Esophagus muscularis mucosa (tissue), 4 donors: ENCODE data around the gene PCDH19. TPM values are rescaled to one million over a fixed set of nuclear protein-coding genes. Genes with fewer than 3 reads are reported as not detected.
A peak's percentile ranks its signal among the peaks of the same experiment; 100 is the strongest.

Experiments used
- DNase-seq: peaks from one replicate; pipeline ENCODE4 v3.0.0-alpha.2; 2017; ENCODE audit errors: extremely low spot score
- H3K27ac ChIP-seq, 4 donors: fragments of 200-600 bp; sonication (generic); replicated peaks in 1 of 4; 1 replicate in 3 of 4; 2 replicates in 1 of 4; pipeline ENCODE4 v1.5.1; 2016 to 2019; ENCODE audit warnings: mild to moderate bottlenecking in 1 of 4
- H3K27me3 ChIP-seq, 4 donors: fragments of 200-600 bp; sonication (generic); one replicate each; pipeline versions ENCODE4 v1.5.1 to v1.6.0; 2016 to 2019
- H3K36me3 ChIP-seq, 4 donors: fragments of 200-600 bp; sonication (generic); one replicate each; pipeline ENCODE4 v1.5.1; 2016 to 2019
- H3K4me1 ChIP-seq, 4 donors: fragments of 200-600 bp; sonication (generic); one replicate each; pipeline ENCODE4 v1.5.1; 2016 to 2019
- H3K4me3 ChIP-seq, 4 donors: fragments of 200-600 bp; sonication (generic); 1 replicate in 2 of 4; 2 replicates in 2 of 4; pipeline ENCODE4 v1.5.1; 2016 to 2019; ENCODE audit warnings: mild to moderate bottlenecking in 4 of 4, moderate library complexity in 1 of 4
- H3K9me3 ChIP-seq, 4 donors: fragments of 200-600 bp; sonication (generic); 1 replicate in 3 of 4; 2 replicates in 1 of 4; pipeline ENCODE4 v1.5.1; 2016 to 2019
- CTCF ChIP-seq, 3 experiments: fragments of 200-600 bp in 2 of 3; fragments of 450-650 bp in 1 of 3; sonication (generic) in 2 of 3; IDR thresholded peaks; one replicate each; pipeline ENCODE4 v1.5.1; 2017 to 2019; ENCODE audit warnings: antibody characterized with exemption in 3 of 3, mild to moderate bottlenecking in 2 of 3, moderate library complexity in 1 of 3
- EP300 ChIP-seq: sonication (generic); formaldehyde crosslinking; IDR thresholded peaks from one replicate; pipeline ENCODE4 v1.6.1; 2017; ENCODE audit warnings: antibody characterized with exemption
- POLR2A ChIP-seq: fragments of 450-650 bp; IDR thresholded peaks from one replicate; pipeline ENCODE4 v1.6.1; 2017; ENCODE audit warnings: antibody characterized with exemption, moderate library complexity, mild to moderate bottlenecking, low read depth
- POLR2AphosphoS5 ChIP-seq, 2 donors: sonication (generic); formaldehyde crosslinking; IDR thresholded peaks; one replicate each; pipeline ENCODE4 v1.6.1; 2017; ENCODE audit warnings: antibody characterized with exemption in 2 of 2
- WGBS: methylation state at CpG from one replicate; pipeline ENCODE4 v1.1.5; 2018; 5-methylcytosine and 5-hydroxymethylcytosine counted together
- intact Hi-C: fragments of 100-400 bp; cut with DNase I; formaldehyde crosslinking; loops from one replicate; pipeline ENCODE4 v1.15.1; 2023
- total RNA-seq, 4 donors: library from RNA; depleted of rRNA; stranded (reverse); fragments of >200 nt; gene quantifications; one replicate each; pipeline versions ENCODE4 v1.1.0 to v1.2.1, GENCODE V29; 2016

The PCDH19 gene
- total RNA-seq, 4 donors from 2014 or later, result 1.2 to 3.8 (median 2.2) TPM

DNA sequence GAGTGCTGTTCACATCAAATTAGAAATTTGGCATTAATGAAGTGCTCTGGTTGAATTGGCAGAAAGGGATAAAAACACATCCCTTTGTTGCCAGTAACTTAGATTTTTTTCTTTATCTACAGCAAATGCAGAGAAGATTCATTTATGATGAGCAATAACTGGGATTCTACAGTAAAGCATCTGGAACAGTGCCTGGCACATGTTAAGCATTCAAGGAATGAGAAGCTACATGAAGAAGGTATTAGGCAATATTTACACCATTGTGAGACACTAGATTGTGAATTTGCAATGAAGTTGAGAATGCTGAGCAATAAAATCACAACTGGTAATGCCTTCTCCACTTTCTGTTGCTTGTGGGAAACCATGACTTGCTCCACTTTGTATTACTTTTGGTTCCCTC, 33.5 kb downstream of the PCDH19 start:
- no peak overlapping the region for H3K4me3 ChIP-seq
- no peaks in the 10 kb centered on the region for H3K27me3 ChIP-seq
- no peak for DNase-seq
- peaks cover 0 to 6% (median 2%) of the 10 kb centered on the region in 4 donors for H3K4me1 ChIP-seq
- intact Hi-C loops, result no loop called here
- H3K27ac ChIP-seq, result no peak overlapping the region
- H3K9me3 ChIP-seq, result no peaks in the 10 kb centered on the region
- no peaks in the 10 kb centered on the region for H3K36me3 ChIP-seq
- TF ChIP-seq EP300 (no peak), POLR2AphosphoS5 (IDR thresholded peaks at IDR 0.05) (no peak), CTCF (IDR thresholded peaks at IDR 0.05) (no peak), POLR2A (no peak)

- intact Hi-C loops, result no loop called here
- Histone ChIP-seq H3K27me3 (no peaks in the 10 kb centered on the region), H3K4me1 (peaks cover 0 to under 1% (median 0%) of the 10 kb centered on the region in 4 donors), H3K4me3 (no peak overlapping the region), H3K9me3 (no peaks in the 10 kb centered on the region), H3K27ac (no peak overlapping the region), H3K36me3 (no peaks in the 10 kb centered on the region)
- TF ChIP-seq POLR2A, result no peak
- TF ChIP-seq CTCF (IDR thresholded peaks at IDR 0.05), result no peak
- no peak for TF ChIP-seq POLR2AphosphoS5 (IDR thresholded peaks at IDR 0.05)
- TF ChIP-seq EP300, result no peak
- 64% methylated on average over 2 of the region's 2 CpGs for WGBS
- DNase-seq, result no peak
Measured at GRCh38 chrX:100373673-100374072, 36.4 kb downstream of the PCDH19 start.

DNA sequence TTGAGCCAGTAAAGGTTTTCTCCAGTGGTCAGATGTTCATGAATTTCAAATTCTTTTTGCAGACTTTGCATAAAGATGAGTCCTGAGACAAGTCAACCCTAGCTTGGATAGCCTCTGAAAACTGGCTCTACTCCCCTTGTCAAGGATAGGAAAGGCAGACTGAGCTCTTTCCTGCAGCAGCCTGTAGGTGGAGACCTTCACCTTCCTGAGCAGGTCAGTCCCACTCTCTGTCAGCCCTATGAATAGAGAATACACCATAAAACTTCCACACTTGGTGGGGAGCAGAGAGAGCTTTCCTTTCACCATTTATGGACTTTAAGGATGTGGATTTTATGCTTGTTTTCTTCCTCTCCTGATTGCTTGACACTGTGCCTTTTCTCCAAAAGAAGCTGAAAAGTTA, 41.9 kb downstream of the PCDH19 start:
- TF ChIP-seq POLR2AphosphoS5 (IDR thresholded peaks at IDR 0.05), result no peak
- no peak for TF ChIP-seq POLR2A
- TF ChIP-seq CTCF (IDR thresholded peaks at IDR 0.05), result peak in 1 of 3 experiments; percentile 10
- Histone ChIP-seq H3K27me3 (no peaks in the 10 kb centered on the region), H3K9me3 (no peaks in the 10 kb centered on the region), H3K36me3 (no peaks in the 10 kb centered on the region), H3K27ac (no peak overlapping the region), H3K4me1 (no peaks in the 10 kb centered on the region), H3K4me3 (no peak overlapping the region)
- intact Hi-C loops, result no loop called here
- no peak for DNase-seq

DNA sequence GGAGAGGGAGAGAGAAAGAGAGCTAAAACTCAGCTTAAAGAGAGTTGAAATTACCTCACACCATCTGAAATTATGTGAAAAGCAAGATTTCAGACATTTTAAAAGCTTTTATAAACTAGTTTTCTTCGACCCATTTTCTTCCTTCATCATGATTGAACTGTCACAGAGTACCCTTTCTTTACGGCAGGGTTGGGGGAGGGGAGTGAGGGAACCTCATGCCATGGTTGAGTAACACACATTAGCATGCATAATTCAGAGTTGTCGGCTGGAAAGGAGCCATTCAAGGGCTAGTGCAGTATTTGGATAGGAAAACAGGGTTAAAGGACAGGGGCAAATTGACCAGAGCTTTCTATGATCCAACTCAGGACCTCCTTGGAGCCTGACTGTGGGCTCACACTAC, 46.2 kb downstream of the PCDH19 start:
- intact Hi-C loops, result no loop called here
- no peaks in the 10 kb centered on the region for H3K27me3 ChIP-seq
- no peaks in the 10 kb centered on the region for H3K9me3 ChIP-seq
- H3K4me1 ChIP-seq, result no peaks in the 10 kb centered on the region
- no peaks in the 10 kb centered on the region for H3K36me3 ChIP-seq
- no peak overlapping the region for H3K4me3 ChIP-seq
- 59% methylated on average over 3 of the region's 3 CpGs for WGBS
- H3K27ac ChIP-seq, result no peak overlapping the region
- no peak for DNase-seq
- TF ChIP-seq POLR2AphosphoS5 (IDR thresholded peaks at IDR 0.05) (no peak), EP300 (no peak), POLR2A (no peak), CTCF (IDR thresholded peaks at IDR 0.05) (no peak)

- H3K36me3 ChIP-seq, result no peaks in the 10 kb centered on the region
- WGBS, result 61% methylated on average over 3 of the region's 3 CpGs
Measured at GRCh38 chrX:100358766-100359165, 51.3 kb downstream of the PCDH19 start.

More at GRCh38 chrX:100358766-100359165, 51.3 kb downstream of the PCDH19 start:
- no peak for DNase-seq
- intact Hi-C loops, result no loop called here
- Histone ChIP-seq H3K9me3 (no peaks in the 10 kb centered on the region), H3K27ac (no peak overlapping the region), H3K4me1 (no peaks in the 10 kb centered on the region), H3K4me3 (no peak overlapping the region), H3K27me3 (no peaks in the 10 kb centered on the region)
- TF ChIP-seq EP300 (no peak), POLR2AphosphoS5 (IDR thresholded peaks at IDR 0.05) (no peak)
